Hypothalamus (tissue), 51 donors: ENCODE results near the gene PRKCA.
"Not testable (repeated sequence)": the region's sequence is repeated elsewhere in the genome, so short reads cannot be mapped to it uniquely, and the experiment has no call there.

Experiments used
- DNase-seq, 51 donors: peaks; one replicate each; lab custom pipeline; 2025; lab: John Stamatoyannopoulos, UW

Gene PRKCA

DNA sequence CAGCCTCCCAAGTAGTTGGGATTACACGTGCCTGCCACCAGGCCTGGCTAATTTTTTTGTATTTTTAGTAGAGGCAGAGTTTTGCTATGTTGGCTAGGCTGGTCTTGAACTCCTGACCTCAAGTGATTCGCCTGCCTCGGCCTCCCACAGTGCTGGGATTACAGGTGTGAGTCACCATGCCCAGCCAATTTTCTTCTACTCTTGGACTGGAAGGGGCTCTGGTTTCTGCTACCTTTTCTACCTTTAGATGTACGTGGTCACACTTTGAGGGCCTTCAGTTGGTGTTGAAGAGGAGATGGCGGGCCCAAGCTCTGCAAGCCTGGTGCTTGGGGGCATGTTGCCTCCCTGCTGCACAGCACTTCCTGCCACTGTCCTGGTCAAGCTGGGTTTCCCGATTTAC is 173.6 kb downstream of the PRKCA start:
- no peak for DNase-seq

DNA sequence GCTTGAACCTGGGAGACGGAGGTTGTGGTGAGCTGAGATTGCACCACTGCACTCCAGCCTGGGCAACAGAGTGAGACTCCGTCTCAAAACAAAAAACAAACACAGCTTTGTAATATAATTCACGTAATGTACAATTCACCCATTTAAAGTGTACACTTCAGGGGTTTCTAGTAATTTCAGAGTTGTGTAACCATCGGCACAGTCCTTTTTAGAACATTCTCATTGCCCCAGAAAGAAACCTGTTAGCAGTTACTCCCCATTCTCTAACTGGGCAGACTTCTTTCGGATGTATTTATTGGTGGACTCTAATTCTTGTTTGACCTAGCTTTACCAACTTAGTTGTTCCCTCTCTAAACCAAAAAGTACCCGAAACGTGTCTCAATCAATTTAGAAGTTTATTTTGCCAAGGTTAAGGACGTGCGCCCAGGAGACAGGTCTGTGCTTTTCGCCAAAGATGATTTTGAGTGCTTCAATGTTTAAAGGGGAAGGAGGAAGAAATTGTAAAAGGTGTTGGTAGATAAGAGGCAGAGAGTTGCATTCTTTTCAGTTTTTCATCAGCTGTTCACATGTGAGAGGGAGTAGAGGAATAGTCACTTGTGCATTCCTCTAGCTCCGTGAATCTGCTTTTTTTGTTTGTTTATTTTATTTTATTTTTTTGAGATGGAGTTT is 175.3 kb downstream of the PRKCA start:
- DNase-seq, result no peak

DNA sequence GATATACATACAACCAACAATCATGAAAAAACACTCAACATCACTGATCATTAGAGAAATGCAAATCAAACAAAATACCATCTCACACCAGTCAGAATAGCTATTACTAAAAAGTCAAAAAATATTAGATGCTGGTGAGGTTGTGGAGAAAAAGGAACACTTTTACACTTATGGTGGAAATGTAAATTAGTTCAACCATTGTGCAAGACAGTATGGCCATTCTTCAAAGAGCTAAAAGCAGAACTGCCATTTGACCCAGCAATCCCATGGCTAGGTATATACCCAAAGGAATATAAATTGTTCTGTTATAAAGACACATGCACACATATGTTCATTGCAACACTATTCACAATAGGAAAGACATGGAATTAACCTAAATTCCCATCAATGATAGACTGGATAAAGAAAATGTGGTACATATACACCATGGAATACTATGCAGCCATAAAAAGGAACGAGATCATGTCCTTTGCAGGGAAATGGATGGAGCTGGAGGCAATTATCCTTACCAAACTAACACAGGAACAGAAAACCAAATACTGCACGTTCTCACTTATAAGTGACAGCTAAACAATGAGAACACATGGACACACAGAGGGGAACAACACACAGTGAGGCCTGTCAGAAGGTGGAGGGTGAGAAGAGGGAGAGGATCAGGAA is 176.9 kb downstream of the PRKCA start:
- not testable (repeated sequence) for DNase-seq

DNA sequence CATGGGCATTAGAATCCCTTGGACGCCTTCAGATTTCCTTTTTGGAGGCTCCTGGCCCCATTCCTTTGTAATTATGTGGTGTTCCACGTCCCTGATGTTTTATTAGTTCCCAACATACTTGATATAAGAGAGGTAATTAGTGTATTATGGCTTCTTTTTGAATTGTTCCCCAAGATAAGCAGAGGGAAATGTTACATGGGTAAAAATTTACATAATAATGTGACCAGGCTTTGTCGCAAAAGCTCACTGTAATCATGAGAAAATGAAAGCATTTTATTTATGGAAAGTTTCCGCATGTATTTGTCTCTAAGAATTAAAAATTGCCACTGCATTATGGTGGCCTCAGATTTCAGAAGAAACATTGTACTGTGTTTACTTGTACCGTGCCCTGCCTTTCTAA is 177.8 kb downstream of the PRKCA start:
- DNase-seq, result no peak

DNA sequence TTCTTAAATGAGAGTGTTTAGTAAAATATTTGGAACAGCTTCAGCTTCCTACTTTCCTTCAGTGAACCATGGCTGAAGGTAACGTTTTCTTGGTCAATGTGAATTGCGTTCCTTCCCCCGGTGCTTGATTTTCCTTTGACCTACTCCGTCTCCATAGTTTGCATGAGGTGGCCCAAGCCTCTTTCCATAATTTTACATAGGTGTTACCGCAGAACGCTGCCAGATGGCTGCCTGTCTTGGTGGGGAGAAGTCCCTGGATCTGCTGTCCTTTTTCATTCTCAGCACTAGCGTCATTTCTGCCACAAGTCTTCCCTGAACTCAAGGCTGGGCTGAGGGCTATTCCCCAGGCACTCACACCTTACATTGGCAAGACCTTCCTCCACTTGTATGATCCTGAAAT is 178.4 kb downstream of the PRKCA start:
- DNase-seq, result no peak

DNA sequence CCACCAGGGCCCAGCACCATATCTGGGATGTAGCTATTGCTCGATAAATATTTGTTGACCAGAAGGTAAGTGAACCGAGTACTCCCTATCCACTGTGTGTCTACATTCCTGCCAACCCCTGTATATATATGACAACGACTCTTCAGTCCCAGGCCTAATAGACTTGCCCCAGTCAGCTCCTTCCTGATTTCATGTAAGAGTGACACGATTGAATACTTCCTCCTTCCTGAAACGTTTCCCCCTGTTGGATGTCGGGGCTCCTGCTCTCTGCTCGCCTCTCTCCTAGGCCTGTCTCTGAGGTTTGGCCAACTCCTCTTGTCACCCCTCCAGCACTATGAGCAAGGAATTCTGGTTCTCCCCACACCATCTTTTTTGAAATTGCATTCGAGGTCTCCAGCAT is 178.9 kb downstream of the PRKCA start:
- no peak for DNase-seq

DNA sequence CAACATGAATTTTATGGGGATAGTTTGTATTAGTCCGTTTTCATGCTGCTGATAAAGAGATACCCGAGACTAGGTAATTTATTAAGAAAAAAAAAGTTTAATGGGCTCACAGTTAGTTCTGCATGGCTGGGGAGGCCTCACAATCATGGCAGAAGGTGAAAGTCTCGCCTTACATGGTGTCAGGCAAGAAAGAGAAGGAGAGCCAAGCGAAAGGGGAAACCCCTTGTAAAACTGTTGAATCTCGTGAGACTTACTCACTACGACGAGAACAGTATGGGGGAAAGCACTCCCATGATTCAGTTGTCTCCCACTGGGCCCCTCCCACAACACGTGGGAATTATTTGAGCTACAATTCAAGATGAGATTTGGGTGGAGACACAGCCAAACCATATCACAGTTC is 181.5 kb downstream of the PRKCA start:
- DNase-seq, result no peak

DNA sequence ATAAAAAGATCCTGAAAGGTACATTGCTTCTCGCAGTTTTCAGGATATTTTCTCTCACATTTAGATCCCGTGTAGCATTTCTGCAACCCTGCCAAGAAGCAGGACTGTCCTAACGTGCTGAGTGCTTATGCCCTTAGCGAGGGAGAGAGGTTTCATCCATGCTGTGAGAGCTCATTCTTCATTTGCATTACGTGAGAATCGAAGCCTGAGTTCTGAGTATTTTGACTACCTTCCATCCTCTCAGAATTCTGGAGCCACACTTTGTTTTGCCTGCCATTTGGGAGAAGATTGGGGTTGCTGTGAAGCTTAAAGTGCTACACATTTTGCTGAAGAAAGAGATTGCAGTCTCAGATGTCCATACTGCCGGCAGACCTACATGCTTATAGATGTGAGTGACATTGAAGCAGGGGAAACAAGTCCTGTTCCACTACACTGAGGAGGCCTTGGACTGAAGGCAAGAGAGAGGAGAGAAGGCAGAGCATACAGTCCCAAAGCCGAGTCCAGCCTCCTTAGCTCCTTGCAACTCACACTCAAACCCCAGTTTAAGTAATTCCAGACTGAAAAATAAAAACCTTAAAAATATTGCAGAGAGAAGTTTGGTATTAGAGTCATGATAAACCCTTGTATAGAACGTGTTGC is 183.0 kb downstream of the PRKCA start:
- DNase-seq, result no peak

DNA sequence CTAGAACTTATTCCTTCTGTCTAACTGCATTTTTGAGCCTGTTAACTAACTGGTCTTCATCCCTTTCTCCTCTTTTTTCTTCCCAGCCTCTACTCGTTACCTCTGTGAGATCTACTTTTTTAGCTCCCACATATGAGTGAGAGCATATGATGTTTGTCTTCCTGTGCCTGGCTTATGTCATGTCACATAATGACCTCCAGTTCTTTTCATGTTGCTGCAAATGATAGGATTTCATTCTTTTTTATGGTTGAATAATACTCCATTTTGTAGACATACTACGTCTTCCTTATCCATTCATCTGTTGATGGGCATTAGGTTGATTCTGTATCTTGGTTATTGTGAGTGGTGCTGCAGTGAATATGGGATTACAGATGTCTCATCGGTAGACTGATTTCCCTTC is 184.7 kb downstream of the PRKCA start:
- DNase-seq, result no peak

DNA sequence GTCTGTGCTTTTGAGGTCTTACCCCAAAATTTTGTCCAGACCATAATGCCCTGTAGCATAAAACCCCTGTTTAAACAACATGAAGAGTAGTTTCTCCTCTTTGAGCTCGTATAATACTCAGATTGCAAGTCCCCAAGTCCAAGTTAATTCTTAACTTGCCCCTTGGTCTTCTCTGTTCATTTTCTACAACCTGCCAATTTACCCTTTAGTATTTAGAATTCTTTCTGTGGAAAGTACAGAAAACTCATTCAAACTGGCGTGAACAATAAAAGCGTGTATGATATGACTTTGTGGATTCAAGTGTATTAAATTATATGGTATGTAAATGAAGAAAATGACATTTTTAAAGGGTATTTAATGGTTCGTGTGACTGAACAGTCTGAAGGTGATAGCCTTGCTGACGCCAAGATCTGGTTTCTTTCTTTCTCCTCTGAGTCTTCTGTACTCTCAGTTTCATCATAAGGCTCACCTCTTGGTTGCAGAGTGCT is 185.6 kb downstream of the PRKCA start:
- no peak for DNase-seq

DNA sequence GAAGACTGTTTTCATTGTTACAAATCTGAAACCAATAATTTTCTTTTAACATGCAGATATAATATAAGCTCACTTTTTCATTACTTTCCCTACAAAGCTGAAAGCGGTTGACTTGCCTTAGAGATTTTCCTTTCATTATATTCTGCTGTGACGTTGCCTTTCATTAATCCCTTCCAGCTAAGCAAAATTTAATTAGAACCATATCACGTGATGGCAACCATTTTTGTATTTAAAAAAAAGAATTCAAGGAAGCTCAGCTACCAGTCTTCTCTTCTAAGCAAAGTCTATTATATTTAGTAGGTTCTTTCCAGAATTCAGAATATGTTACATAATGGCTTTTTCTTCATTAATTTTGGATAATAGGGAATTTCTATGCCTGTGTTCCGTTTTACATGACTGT is 186.5 kb downstream of the PRKCA start:
- no peak for DNase-seq

DNA sequence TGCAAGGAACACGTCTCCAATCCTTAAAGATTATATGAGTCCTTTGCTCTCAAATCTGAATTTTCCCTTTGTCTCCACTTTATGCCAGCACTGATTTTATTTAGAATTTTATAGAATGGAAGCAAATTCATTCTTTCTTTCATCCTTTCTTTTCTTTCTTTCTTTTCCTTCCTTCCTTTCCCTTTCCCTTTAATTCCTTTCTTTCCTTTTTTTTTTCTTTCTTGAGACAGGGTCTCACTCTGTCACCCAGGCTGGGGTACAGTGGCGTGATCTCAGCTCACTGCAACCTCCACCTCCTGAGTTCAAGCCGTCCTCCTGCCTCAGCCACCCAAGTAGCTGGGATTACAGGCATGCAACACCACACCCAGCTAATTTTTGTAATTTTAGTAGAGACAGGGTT is 187.2 kb downstream of the PRKCA start:
- not testable (repeated sequence) for DNase-seq

DNA sequence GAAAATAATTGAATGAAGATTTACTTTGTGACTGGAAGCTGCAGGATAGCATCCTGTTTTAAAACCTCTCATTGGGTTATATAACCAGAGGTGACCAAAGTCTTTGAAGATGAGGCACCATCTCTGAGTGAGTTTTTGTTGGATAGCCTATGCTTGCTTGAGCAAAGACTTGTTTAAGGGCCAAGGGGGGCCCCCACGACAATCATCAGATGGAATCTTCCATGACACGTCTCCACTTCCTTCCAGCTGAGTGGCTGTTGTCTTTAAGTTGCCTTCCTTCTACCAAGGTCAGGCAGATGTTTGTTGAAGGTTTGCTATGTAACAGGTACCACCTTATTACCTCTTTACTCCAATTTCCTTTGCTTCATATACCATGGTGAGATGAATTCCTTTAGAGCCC is 188.8 kb downstream of the PRKCA start:
- DNase-seq, result no peak

DNA sequence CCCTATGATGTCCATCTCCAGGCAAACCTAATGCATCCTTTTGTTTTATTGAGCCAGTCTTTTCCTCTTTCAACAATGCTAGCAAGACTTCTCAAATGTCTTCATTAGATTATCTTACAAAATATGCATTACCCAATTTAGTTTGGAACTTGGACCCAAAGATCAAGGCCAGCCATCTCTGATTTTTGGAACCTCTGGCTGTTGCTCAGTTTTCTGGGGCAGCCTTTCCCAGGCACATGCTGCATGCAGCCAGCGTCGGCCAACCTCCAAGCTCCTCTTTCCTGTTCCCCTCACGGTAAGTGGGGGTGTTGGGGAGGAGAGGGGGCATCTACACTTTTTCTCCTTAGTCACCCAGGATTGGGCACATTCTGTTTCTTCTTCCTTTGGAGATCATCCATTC is 189.3 kb downstream of the PRKCA start:
- no peak for DNase-seq

DNA sequence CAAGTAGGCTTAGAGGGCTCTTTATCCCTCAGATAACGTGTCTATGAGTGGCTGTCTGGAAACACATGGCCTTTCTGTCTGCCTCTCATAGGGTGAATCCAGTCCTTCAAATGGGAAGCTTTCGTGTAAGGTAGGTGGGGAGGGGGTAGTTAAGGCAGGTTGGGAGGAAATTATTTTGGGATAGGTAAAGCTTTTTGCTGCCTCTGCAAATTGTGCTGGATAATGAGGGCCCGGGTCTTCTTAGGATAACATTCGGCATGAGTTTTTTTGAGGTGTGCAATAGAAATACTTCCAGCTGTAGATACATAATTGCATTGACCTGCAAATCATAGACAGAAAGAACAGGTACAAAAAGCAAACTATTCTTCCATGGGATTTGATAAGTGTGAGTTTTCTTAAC is 189.7 kb downstream of the PRKCA start:
- no peak for DNase-seq

DNA sequence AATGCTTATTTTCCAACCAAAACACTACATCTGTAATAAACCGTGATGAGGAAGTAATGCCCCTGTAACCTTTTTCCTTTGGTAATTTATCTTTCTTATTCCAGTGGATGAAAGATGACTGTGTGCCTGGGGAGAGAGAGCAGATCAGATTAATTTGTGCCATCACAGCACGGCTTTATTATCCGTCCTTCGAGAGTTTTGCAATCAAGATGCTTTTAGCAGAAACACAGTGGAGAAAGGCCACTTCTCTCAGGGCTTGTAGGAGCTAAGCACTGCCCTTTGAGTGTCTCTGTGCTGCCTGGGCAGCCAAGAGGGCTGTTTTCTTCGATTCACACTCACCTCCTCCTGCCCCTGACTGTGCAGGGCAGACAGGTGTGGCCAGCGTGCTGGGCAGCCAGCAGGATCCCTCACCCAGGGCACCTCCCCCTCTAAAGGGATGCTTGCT is 190.2 kb downstream of the PRKCA start:
- peak in 1 of 51 donors; percentile 14 for DNase-seq

DNA sequence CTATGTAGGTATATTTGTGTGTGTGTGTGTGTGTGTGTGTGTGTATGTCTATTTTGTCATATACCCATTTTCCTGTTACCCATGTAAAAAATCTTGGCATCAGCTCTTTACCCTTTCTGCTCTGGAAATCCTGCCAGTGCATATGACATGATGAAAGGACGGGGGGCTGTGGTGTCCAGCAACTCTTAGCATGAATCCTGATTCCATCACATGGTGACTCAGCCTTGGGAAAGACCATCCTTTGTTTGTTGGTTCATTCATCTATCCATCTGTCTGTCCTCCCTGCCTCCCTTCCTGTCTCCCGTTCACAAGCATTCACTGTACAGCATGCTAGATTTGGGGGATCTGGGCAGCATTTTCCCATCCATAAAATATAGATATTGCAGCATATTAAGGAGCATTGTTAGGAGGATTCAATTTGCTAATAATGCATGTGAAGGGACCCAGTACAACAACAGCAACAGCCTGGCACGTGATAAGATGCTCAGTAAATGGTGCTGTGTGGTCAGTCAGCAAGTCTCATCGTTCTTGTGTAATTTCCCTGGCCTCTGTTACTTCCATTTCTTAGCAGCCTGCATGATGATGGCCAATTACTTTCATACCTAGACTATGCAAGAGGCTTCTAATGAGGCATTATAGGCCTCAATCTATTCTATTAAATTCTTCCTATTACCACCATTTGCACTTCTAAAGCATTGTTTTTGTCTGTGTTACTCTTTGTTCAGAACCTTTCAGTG is 191.0 kb downstream of the PRKCA start:
- no peak for DNase-seq

DNA sequence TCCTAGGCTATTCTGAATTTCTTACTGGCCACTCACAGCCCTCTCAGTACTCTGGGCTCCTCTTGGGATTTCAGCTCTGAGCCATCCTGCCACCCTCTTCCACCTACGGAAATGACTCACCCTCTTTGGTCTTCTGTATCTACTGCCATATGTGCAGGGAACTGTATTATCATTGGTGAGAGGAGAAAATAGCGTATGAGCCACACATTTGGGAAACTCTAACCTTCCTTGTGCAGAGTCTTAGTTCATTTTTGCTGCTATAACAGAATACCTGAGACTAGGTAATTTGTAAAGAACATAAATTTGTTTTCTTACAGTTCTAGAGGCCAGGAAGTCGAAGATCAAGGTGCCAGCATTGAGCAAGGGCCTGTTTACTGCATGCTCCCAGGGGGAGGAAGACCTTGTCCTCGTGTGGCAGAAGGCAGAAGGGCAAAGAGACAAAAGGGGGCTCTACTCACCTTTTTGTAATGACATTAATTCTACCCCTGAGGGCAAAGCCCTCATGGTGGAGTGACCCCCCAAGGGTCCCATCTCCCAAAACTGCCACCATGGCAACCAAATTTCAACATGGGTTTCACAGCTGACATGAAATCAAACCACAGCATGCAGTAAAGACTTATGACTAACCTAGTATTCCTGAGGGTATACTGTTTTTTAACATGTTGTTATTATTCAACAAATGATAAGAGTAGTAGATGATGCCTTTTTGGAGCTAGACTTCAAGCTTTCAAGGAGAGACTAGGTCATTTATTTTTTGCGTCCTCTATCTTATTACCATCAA is 191.8 kb downstream of the PRKCA start:
- no peak for DNase-seq

DNA sequence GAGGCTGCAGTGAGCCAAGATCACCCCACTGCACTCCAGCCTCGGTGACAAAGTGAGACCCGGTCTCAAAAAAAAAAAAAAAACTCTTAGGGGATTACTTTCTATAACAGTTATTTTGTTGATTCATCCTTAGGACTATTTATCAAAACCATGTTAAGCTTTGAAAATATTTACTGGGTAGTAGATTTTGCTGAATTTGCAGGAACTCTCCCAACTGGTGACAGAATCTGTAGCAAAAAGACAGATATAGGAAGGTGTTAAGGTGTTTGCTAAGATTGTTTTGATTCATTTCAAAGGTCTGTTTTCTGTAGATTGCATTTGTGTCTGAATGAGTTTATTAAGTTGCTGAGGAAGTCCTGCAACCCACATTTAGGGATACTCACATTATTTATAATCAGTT is 192.6 kb downstream of the PRKCA start:
- DNase-seq, result no peak

DNA sequence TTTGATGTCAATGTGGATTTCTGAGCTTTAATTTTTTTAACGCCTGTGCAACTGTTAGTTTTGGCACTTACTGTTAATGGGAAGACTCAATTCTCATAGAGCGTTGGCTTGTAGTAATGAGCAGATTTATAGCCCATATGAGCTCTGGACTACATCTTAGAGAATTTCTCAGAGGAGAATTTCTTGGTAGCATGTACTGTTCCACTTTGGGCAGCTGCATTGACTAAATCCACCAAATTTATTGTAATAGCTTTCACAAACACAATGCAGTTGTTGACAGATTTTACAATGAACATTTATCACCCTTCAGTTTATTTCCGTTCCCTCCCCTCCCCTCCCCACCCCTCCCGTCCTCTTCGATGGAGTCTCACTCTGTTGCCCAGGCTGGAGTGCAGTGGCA is 193.9 kb downstream of the PRKCA start:
- no peak for DNase-seq

DNA sequence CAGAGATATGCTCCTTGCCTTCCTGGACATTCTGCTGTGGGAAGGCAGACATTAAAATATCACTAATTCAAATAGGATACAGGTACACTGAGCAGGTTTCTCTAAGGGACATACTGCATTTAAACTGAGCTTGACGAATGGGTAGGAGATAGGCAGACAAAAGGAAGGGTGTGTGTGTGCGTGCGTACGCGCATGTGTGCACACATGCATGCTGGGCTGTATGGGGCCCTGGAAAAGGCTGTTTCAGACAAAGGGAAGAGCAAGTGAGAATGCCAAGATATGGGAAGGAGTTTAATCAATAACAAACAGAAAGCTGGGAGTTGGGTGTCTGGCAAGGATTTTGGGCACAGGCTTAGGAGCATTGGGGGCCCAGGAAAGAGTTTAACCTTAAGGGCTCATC is 196.2 kb downstream of the PRKCA start:
- no peak for DNase-seq
